ENCODE measurements around the gene B4GALT6.

The B4GALT6 gene

GRCh38 chr18:31686986-31687928, 2.9 kb upstream of the B4GALT6 start:
- no peak for DNase-seq

DNA sequence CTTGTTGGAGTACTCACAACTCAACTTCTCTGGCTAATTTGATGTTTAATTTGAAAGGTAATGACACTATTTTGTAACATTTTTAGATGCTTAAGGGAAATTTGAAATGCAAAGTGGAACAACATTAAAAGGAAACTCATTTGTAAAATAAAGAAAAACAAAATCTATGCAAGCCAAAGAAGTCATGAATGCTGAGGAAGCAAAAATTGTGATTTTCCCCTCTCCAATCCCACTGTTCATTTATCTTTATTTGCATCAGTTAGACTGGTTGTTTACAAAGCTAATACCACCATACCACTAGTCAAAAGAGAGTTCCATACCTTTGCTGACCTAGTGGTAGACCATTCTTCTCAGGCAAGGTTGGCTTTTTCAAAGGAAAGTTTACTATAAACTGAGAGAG, 2.2 kb upstream of the B4GALT6 start:
- DNase-seq, result no peak

GRCh38 chr18:31685097-31686082, 1.0 kb upstream of the B4GALT6 start:
- DNase-seq, result peak; percentile 7

DNA sequence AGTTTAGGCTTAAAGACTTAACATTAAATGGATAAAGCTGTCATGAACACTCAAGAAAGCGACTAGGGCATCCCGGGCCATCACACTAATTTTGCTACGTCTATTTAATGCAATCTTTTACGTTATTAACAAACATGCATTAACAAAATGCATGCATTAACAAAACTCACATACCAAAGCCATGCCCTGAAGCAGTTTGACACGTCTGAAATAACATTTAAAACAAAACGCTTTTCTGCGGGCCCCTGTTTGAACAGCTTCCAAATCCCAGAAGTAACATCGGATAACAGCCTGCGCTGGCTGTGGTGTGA, 458 bp downstream of the B4GALT6 start:
- DNase-seq, result no peak

DNA sequence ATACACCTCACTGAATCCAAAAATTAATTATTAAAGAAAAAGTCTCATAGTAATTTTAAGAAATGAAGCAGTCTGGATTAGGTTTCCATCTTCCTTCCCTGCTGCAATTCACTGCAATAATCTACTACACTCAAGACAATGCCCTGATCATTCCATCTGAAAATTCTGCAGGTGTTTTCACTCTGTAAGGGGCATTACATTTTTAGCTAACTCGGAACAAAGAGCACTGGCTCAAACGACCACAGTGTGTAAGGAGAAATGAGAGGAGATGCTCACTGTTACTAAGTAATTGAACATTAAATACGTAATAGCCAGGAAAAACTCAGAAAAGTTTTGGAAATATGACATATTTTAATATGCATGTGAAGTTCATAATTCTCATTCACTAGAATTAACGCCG, 1.3 kb downstream of the B4GALT6 start:
- DNase-seq, result no peak

DNA sequence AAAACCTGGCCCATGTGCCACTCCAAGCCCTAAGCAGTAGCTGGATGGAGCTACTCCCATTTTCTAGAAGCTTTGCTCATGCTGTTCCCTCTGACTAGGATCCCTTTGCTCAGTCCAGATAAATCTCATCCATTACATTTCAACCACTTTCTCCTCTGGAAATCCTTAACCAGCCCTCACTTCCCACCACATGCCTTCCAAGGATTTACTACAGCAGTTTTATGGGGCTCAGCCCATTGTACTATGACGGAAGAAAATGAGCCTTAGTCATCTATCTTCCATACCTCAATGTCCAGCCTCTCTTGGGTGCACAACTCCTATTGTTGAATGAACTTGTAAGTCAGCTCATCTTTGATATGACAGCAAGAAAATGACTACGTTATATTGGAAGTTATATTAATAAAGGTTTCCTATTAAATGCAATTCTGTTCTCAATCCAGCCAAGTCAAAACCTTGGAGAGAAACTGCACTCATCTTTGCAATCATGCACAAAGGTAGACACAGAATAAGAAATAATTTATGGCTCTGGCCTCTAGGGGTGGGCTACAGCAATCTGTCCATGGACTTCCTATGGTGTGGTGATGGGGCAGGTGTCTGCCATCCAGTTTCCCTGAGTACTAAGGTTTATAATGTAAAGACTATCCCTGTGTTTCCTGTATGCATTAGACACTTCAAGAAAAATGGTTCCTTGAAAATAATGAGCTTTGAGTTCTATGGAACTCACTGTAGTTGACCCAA, 3.4 kb downstream of the B4GALT6 start:
- DNase-seq, result no peak

- DNase-seq, result no peak
Measured at GRCh38 chr18:31680433-31680811, 4.0 kb downstream of the B4GALT6 start.

DNA sequence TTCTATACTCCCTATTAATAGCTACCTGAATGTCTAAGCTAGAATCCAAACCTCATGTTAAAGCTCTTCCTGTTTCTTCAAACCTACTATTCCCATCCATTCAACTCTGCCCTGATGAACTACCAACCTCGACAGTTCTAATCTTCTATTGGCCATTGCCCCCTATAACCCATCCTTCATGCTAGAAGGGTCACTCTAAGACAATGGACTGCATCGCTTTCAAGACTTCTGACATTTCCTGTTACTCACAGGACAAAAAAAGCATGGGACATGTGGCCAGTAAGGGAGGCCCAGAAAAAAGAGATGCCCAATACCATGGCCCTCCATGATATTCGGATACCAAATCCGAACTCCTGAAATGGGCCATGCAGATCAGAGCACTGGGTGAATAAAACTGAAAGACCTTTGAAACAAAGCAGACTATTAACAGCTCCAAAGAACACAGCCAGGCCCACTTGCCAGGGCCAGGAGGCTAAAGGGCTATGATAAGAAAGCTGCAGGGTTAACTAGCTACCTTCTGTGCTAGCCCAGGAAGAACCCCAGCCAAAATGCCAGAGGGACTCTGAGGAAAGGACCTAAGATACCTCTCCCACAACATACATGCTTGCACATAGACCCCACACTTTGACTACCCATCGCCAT, 4.5 kb downstream of the B4GALT6 start:
- no peak for DNase-seq

DNA sequence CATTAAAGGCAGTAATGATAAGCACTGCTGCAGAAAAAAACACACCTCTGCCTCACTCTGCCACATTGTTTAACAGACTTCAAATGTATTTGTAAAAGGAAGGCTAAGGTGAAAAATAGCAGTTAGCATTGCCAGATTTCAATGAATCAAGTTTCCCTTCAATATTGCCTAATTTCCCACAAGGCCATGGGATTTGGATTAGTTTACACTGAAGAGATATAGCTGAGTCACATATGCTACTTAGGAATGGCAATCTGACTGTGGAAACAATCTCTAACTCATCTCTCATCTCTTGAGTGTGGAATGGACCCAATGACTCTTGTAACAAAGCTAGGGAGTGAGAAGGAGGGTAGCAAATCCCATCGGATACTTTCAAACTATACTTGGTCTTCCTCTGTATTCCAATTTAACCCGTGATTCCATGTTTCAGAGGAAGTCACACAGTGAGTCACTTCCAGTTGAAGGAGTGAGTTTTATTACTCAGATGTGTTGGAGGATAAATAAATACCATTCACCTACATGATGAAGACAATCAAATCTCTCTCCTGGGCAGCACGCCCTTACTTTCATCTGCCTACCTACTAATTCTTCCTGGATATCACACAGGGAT, 5.1 kb downstream of the B4GALT6 start:
- no peak for DNase-seq

DNA sequence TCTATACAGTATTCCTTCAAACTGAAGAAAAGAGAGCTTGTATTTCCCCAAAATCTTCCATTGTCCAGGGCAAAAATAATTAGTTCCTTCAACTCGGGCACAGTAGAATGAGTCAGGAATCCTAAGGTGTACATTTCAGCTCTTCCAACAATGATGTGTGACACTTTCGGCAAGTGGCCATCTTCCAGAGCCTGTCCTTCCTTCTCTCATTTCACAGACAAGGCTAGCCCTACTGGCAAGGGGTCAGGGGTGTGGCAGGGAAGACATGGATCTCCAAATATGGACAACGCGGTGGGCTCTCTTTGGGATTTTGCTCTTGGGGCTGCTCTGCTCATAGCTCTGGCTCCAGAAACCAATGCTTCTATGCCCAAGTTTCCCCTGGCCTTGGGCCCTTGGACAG, 6.0 kb downstream of the B4GALT6 start:
- no peak for DNase-seq

GRCh38 chr18:31677592-31677991, 6.8 kb downstream of the B4GALT6 start:
- DNase-seq, result no peak

- no peak for DNase-seq
Measured at GRCh38 chr18:31675404-31675803, 9.0 kb downstream of the B4GALT6 start.

GRCh38 chr18:31672628-31673135, 11.7 kb downstream of the B4GALT6 start:
- DNase-seq, result no peak

DNA sequence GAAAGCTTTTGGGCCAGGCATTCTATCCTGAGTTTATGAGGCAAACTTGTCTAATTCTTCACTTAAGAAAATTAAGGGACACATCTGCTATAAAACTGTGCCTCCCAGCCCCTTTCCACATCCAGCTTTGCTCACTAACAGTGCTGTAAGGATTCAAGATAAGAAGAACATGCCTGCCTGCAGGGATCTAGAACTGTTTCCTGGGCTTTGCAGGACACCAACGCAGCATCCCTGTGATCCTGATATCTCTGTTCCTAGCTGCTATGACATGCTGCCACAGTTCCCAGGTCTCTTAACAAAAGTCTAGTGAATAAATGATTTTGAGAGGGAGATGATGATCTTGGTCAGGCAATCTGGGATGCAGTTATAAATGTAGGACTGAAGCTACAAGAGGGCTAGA, 12.4 kb downstream of the B4GALT6 start:
- DNase-seq, result no peak

DNA sequence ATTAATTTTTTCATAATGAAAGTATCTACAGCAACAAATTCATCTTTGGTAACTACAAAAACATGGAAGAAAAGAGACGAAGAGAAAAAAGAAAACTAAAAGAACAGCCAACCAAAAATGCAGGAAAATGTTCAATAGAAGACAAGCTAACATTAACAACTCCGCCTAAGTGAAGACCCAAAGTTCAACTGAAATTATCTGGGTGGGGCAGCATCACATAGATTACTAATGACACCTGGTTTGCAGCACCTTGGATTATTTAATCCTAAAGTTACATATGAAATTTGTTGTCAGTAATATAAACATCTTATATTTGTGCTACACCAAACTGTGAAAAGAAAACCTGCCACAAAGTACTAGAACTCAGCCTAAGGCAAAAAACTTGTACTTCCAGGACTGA, 14.8 kb downstream of the B4GALT6 start:
- no peak for DNase-seq

DNA sequence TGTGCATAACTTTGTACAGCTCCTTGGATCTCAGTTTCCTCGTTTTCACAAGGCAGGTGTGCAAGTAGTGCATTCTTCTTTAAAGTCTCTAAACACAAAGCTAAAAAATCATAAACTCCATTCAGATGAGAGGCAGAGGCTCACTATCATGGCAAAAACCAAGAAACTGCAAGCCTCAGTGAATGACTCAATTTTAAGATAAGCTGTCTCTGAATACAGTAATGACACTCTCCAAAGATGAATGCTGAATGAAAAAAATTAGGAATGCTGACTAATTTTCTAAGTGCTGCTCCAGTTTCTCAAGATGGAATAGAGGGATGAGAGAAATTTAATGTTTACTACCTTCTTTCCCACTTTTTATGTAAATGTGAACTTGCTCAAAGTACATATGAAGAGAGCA, 17.2 kb downstream of the B4GALT6 start:
- DNase-seq, result no peak

DNA sequence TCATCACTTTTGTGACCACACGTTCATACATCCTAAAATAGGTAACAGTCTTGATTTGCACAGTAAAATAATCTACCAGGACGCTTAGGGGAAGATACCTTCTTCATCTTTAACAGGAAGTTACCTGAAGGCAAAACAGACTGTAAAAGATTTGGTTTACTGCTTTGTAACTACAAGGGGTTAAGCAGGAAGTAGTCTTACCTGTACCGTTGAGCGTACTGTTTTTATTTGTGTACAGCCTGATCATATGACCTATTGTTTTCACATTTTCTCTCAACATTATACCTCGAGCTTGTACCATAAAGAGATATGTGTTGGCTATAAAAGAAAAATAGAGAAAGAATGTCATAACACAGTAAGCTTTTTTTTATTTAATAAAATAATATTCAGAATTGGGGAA, 18.3 kb downstream of the B4GALT6 start:
- DNase-seq, result no peak

DNA sequence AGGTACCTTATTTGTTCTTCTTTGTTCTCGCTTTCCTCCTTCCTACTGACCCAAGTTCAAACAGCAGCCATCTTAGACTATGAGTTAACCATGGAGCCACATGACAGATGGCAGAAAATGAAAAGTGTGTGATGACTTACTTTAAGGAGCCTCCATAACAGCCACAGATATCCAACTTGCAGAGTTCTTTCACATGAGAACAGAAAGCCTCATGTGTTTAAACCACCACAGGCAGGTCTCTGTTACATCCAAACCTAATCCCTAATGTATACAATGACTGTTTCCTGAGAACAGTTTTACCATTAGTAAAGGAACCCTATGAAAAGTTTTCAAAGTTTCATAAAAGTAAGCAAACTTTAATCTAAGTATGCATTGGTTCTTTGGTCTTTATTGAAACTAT, 20.3 kb downstream of the B4GALT6 start:
- DNase-seq, result no peak

- no peak for DNase-seq
Measured at GRCh38 chr18:31661965-31662364, 22.4 kb downstream of the B4GALT6 start.

- DNase-seq, result no peak
Measured at GRCh38 chr18:31660763-31661162, 23.6 kb downstream of the B4GALT6 start.

DNA sequence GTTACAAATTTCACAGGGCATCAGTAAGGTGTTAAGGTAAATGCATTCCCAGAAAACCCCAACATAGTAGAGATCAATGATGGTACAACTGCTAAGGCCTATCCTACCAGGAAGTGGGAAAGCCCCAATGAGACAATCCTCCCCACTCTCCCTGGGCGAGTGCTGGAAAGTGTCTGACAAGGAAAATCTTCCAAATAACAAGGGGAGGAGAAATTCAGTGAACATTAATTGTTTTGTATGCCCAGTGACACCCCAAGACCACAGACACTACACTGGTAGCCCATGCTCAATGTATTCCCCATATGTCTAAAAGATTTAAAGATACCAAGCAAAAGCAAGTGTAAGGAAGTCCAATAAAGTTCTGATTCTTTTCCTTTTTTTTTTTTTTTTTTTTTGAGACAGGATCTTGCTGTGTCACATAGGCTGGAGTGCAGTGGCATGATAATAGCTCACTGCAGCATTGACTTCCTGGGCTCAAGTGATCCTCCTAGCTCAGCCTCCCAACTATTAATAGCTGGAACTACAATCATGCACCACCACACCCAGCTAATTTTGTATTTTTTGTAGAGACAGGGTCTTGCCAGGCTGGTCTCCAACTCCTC, 24.7 kb downstream of the B4GALT6 start:
- no peak for DNase-seq
